Epithelial cell of esophagus (primary cell): ENCODE data around the gene CAMSAP3.

Experiments
- DNase-seq: peaks from one replicate; pipeline ENCODE4 v3.0.0; 2010; ENCODE audit warnings: low read depth
- H3K4me3 ChIP-seq: 2 replicates; pipeline ENCODE4 v1.5.1; 2011; ENCODE audit warnings: mild to moderate bottlenecking, low read length, control low read depth
- CTCF ChIP-seq: IDR thresholded peaks from 2 replicates; pipeline ENCODE4 v1.5.1; 2011; ENCODE audit warnings: low read depth, mild to moderate bottlenecking, low read length, control low read depth, inconsistent platforms; ENCODE audit not compliant: insufficient read depth; ENCODE audit errors: missing control alignments

CAMSAP3 gene

GRCh38 chr19:7624810-7625209 is 29.1 kb downstream of the CAMSAP3 start:
- no peak overlapping the region for H3K4me3 ChIP-seq
- DNase-seq: no peak
- no peak for TF ChIP-seq CTCF

- no peak for TF ChIP-seq CTCF
- DNase-seq: no peak
- H3K4me3 ChIP-seq: no peak overlapping the region
Observed at GRCh38 chr19:7625763-7626372, 30.2 kb downstream of the CAMSAP3 start.

GRCh38 chr19:7627166-7627565 is 31.5 kb downstream of the CAMSAP3 start:
- no peak overlapping the region for H3K4me3 ChIP-seq
- no peak for TF ChIP-seq CTCF
- no peak for DNase-seq

GRCh38 chr19:7628589-7629311 is 33.1 kb downstream of the CAMSAP3 start:
- DNase-seq: no peak
- no peak for TF ChIP-seq CTCF

GRCh38 chr19:7629347-7630054 is 33.8 kb downstream of the CAMSAP3 start, which contains the start of the genes PET100 and XAB2:
PET100 (plus strand) TSS chr19:7629793; CDS start chr19:7629834, 41 bp downstream.
XAB2 (minus strand) TSS chr19:7629545; CDS start chr19:7629527, 18 bp downstream.
- no peak for TF ChIP-seq CTCF
- peak; percentile 99 for DNase-seq
- peak within 1 kb of the TSS; percentile 100 for H3K4me3 ChIP-seq

More at GRCh38 chr19:7628589-7629311, 33.1 kb downstream of the CAMSAP3 start:
- H3K4me3 ChIP-seq: peak overlapping the region; percentile 100

GRCh38 chr19:7631577-7631976 is 35.9 kb downstream of the CAMSAP3 start:
- H3K4me3 ChIP-seq: no peak overlapping the region
- DNase-seq: no peak
- TF ChIP-seq CTCF: no peak
